HCT116 (cell line): Measurements from ENCODE around the gene CEP112. TPM values are rescaled to one million over a fixed set of nuclear protein-coding genes. Genes with fewer than 3 reads are reported as not detected.

Experiments
- ATAC-seq: fragments of 200-7000 bp; cut with Tn5 transposase; 2 replicates; pipeline ENCODE4 v1.9.1; 2020; ENCODE audit warnings: mild to moderate bottlenecking, moderate library complexity
- BruUV-seq: library from RNA; stranded (reverse); fragments of 400-500 nt; replicated peaks from 2 replicates; lab custom pipeline; 2021; lab: Mats Ljungman, UMichigan
- CTCF ChIA-PET: fragments of 300-600 bp; sonication (Branson Sonifier 250); formaldehyde crosslinking; loops from one replicate; lab custom pipeline; 2021; ENCODE audit warnings: antibody characterized with exemption; lab: Charles Lee
- POLR2A ChIA-PET: fragments of 300-600, 350-600 bp; sonication (Branson Sonifier 250); formaldehyde crosslinking; loops from one replicate; lab custom pipeline; 2021; ENCODE audit warnings: antibody characterized with exemption; lab: Charles Lee
- RAD21 ChIA-PET, 2 experiments: fragments of 300-600 bp; sonication (Branson Sonifier 250); formaldehyde crosslinking; loops; one replicate each; lab custom pipeline; 2023; ENCODE audit warnings: low total read pairs in 2 of 2; ENCODE audit not compliant: uncharacterized antibody in 2 of 2, unreplicated experiment in 2 of 2, low non-redundant PET in 1 of 2; lab: Charles Lee
- DNase-seq: peaks from one replicate; pipeline ENCODE4 v3.0.0-alpha.2; 2010; ENCODE audit warnings: low read depth, low spot score
- H2AFZ ChIP-seq: fragments of 200-600 bp; shearing (Covaris generic), sonication (generic); 2 replicates; pipeline ENCODE4 v1.6.1; 2017; ENCODE audit warnings: low read depth, mixed run types, mixed read lengths, antibody characterized with exemption, low read length; ENCODE audit not compliant: poor library complexity, severe bottlenecking
- H3K27ac ChIP-seq: 2 replicates; pipeline ENCODE4 v1.5.1; 2012; ENCODE audit warnings: low read depth, low read length
- H3K27me3 ChIP-seq: fragments of 200-600 bp; sonication (generic); 2 replicates; pipeline ENCODE4 v1.6.1; 2016; ENCODE audit warnings: mixed run types, low read length, mixed read lengths; ENCODE audit not compliant: insufficient read depth
- H3K36me3 ChIP-seq, 2 experiments: fragments of 200-500 bp in 1 of 2; fragments of 200-600 bp in 1 of 2; sonication (Bioruptor generic) in 1 of 2; sonication (generic) in 1 of 2; 2 replicates each; pipeline versions ENCODE4 v1.5.1 to v1.6.1; 2014 to 2016; ENCODE audit warnings: low read length in 2 of 2, inconsistent platforms in 1 of 2, mixed read lengths in 1 of 2, mixed run types in 1 of 2; ENCODE audit not compliant: insufficient read depth in 2 of 2, control insufficient read depth in 1 of 2
- H3K4me1 ChIP-seq, 2 experiments: fragments of 200-600 bp in 1 of 2; sonication (generic) in 1 of 2; 2 replicates each; pipeline versions ENCODE4 v1.5.1 to v1.6.1; 2012 to 2017; ENCODE audit warnings: low read length in 2 of 2, inconsistent platforms in 1 of 2, mild to moderate bottlenecking in 1 of 2, mixed read lengths in 1 of 2, mixed run types in 1 of 2, moderate library complexity in 1 of 2; ENCODE audit not compliant: insufficient read depth in 2 of 2, control insufficient read depth in 1 of 2
- H3K4me2 ChIP-seq: fragments of 200-600 bp; sonication (generic); 2 replicates; pipeline ENCODE4 v1.6.1; 2017; ENCODE audit warnings: mixed run types, low read length, mixed read lengths
- H3K4me3 ChIP-seq, 2 experiments: fragments of 200-600 bp in 1 of 2; sonication (generic) in 1 of 2; replicated peaks in 1 of 2; 2 replicates each; pipeline ENCODE4 v1.5.1; 2011 to 2016; ENCODE audit warnings: low read length in 2 of 2, control low read depth in 1 of 2, low read depth in 1 of 2, mild to moderate bottlenecking in 1 of 2, mixed read lengths in 1 of 2, mixed run types in 1 of 2
- H3K79me2 ChIP-seq: fragments of 200-600 bp; sonication (generic); 2 replicates; pipeline ENCODE4 v1.6.1; 2017; ENCODE audit warnings: mild to moderate bottlenecking, mixed run types, low read length, moderate library complexity, mixed read lengths; ENCODE audit not compliant: insufficient read depth
- H3K9ac ChIP-seq: fragments of 200-600 bp; sonication (generic); 2 replicates; pipeline ENCODE4 v1.6.1; 2016; ENCODE audit warnings: low read length, mixed read lengths
- H3K9me2 ChIP-seq: fragments of 200-600 bp; sonication (generic), shearing (Covaris generic); 2 replicates; pipeline ENCODE4 v1.6.1; 2017; ENCODE audit warnings: mixed run types, mild to moderate bottlenecking, moderate library complexity; ENCODE audit not compliant: insufficient read depth
- H3K9me3 ChIP-seq, 2 experiments: fragments of 200-500 bp in 1 of 2; fragments of 200-600 bp in 1 of 2; sonication (Bioruptor generic) in 1 of 2; sonication (generic) in 1 of 2; 2 replicates each; pipeline ENCODE4 v1.6.1; 2014 to 2017; ENCODE audit warnings: low read length in 2 of 2, mixed read lengths in 2 of 2, inconsistent platforms in 1 of 2, low read depth in 1 of 2, mild to moderate bottlenecking in 1 of 2, mixed run types in 1 of 2, moderate library complexity in 1 of 2; ENCODE audit not compliant: control insufficient read depth in 1 of 2, insufficient read depth in 1 of 2
- H4K20me1 ChIP-seq: fragments of 200-600 bp; sonication (generic), shearing (Covaris generic); 2 replicates; pipeline ENCODE4 v1.6.1; 2017; ENCODE audit warnings: mixed run types, mild to moderate bottlenecking, moderate library complexity; ENCODE audit not compliant: insufficient read depth
- CBX3 ChIP-seq: IDR thresholded peaks from 2 replicates; pipeline ENCODE4 v1.6.1; 2012; ENCODE audit warnings: low read depth
- CEBPB ChIP-seq: IDR thresholded peaks from 2 replicates; pipeline ENCODE4 v1.6.1; 2012; ENCODE audit warnings: low read depth
- EZH2phosphoT487 ChIP-seq: fragments of 200-600 bp; IDR thresholded peaks from 2 replicates; pipeline ENCODE4 v1.6.1; 2018; ENCODE audit warnings: antibody characterized with exemption, borderline replicate concordance
- FOSL1 ChIP-seq: IDR thresholded peaks from 2 replicates; pipeline ENCODE4 v1.6.1; 2012; ENCODE audit warnings: low read depth
- JUND ChIP-seq: IDR thresholded peaks from 2 replicates; pipeline ENCODE4 v1.6.1; 2012
- MAX ChIP-seq: IDR thresholded peaks from 2 replicates; pipeline ENCODE4 v1.6.1; 2012
- POLR2A ChIP-seq: IDR thresholded peaks from 2 replicates; pipeline ENCODE4 v1.7.0; 2011; ENCODE audit warnings: borderline replicate concordance; ENCODE audit not compliant: insufficient read depth, insufficient read length; ENCODE audit errors: extremely low read depth
- POLR2AphosphoS5 ChIP-seq: IDR thresholded peaks from 2 replicates; pipeline ENCODE4 v1.6.1; 2011; ENCODE audit warnings: mild to moderate bottlenecking, low read depth, low read length, moderate library complexity
- RAD21 ChIP-seq: IDR thresholded peaks from 2 replicates; pipeline ENCODE4 v1.6.1; 2012; ENCODE audit warnings: low read depth, mild to moderate bottlenecking
- REST ChIP-seq: IDR thresholded peaks from 2 replicates; pipeline ENCODE4 v1.6.1; 2012; ENCODE audit warnings: low read depth
- SIN3A ChIP-seq: IDR thresholded peaks from 2 replicates; pipeline ENCODE4 v1.6.1; 2012; ENCODE audit warnings: low read depth
- SP1 ChIP-seq: IDR thresholded peaks from 2 replicates; pipeline ENCODE4 v1.6.1; 2012; ENCODE audit warnings: low read depth
- SRF ChIP-seq: IDR thresholded peaks from 2 replicates; pipeline ENCODE4 v1.6.1; 2012; ENCODE audit warnings: low read depth
- TCF7L2 ChIP-seq: IDR thresholded peaks from 2 replicates; pipeline ENCODE4 v1.7.0; 2011; ENCODE audit warnings: borderline replicate concordance, inconsistent platforms; ENCODE audit not compliant: insufficient read depth, insufficient read length; ENCODE audit errors: extremely low read depth
- YY1 ChIP-seq: IDR thresholded peaks from 2 replicates; pipeline ENCODE4 v1.6.1; 2011; ENCODE audit warnings: low read length, low read depth, moderate library complexity, mild to moderate bottlenecking; ENCODE audit not compliant: insufficient replicate concordance; ENCODE audit errors: extremely low read depth
- ZBTB33 ChIP-seq: IDR thresholded peaks from 2 replicates; pipeline ENCODE4 v1.6.1; 2011; ENCODE audit warnings: mild to moderate bottlenecking, low read length, moderate library complexity; ENCODE audit not compliant: insufficient replicate concordance; ENCODE audit errors: extremely low read depth
- ZFX ChIP-seq: fragments of 450-650 bp; IDR thresholded peaks from 2 replicates; pipeline ENCODE4 v1.6.1; 2017
- ZNF274 ChIP-seq: fragments of 200-500 bp; sonication (Bioruptor generic); IDR thresholded peaks from 2 replicates; pipeline ENCODE4 v1.6.1; 2014; ENCODE audit warnings: mild to moderate bottlenecking, low read depth, low read length, inconsistent platforms
- intact Hi-C: fragments of 100-400 bp; cut with micrococcal nuclease; formaldehyde crosslinking; loops from 2 replicates; pipeline ENCODE4 v1.10.0; 2022
- total RNA-seq: library from RNA; stranded (reverse); gene quantifications from one replicate; pipeline ENCODE4 v1.2.1, GENCODE V29; 2021; ENCODE audit not compliant: unreplicated experiment
- TF ChIP-seq, protein P1 (sequence below): IDR thresholded peaks from 2 replicates; pipeline ENCODE4 v1.6.1; 2012
- TF ChIP-seq, protein P2 (sequence below), 3 experiments: fragments of 200-600 bp in 1 of 3; sonication (generic) in 1 of 3; IDR thresholded peaks in 2 of 3; conservative IDR thresholded peaks in 1 of 3; 2 replicates each; pipeline ENCODE4 v1.5.1; 2012 to 2017; ENCODE audit warnings: low read depth in 2 of 3, low read length in 2 of 3, antibody characterized with exemption in 1 of 3, borderline replicate concordance in 1 of 3, control low read depth in 1 of 3, mild to moderate bottlenecking in 1 of 3, mixed read lengths in 1 of 3, mixed run types in 1 of 3, moderate library complexity in 1 of 3; ENCODE audit not compliant: insufficient read depth in 1 of 3

CEP112 gene
- total RNA-seq, 1 experiment from 2014 or later: 10.9 TPM

- intact Hi-C loops: no loop called here
- H3K36me3 ChIP-seq: no peaks in the 10 kb centered on the region
- no peak for TF ChIP-seq ZNF274
- no peak for TF ChIP-seq EZH2phosphoT487
- TF ChIP-seq YY1: no peak
- no peak for TF ChIP-seq SP1
- TF ChIP-seq, protein P1, sequence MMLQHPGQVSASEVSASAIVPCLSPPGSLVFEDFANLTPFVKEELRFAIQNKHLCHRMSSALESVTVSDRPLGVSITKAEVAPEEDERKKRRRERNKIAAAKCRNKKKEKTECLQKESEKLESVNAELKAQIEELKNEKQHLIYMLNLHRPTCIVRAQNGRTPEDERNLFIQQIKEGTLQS: no peak
- TF ChIP-seq MAX: no peak
- TF ChIP-seq SRF: no peak
- TF ChIP-seq JUND: no peak
- TF ChIP-seq SIN3A: no peak
- TF ChIP-seq POLR2A: no peak
- no peak for TF ChIP-seq ZFX
- TF ChIP-seq CEBPB: no peak
- no peak for TF ChIP-seq CBX3
- TF ChIP-seq TCF7L2: no peak
- TF ChIP-seq, protein P2, sequence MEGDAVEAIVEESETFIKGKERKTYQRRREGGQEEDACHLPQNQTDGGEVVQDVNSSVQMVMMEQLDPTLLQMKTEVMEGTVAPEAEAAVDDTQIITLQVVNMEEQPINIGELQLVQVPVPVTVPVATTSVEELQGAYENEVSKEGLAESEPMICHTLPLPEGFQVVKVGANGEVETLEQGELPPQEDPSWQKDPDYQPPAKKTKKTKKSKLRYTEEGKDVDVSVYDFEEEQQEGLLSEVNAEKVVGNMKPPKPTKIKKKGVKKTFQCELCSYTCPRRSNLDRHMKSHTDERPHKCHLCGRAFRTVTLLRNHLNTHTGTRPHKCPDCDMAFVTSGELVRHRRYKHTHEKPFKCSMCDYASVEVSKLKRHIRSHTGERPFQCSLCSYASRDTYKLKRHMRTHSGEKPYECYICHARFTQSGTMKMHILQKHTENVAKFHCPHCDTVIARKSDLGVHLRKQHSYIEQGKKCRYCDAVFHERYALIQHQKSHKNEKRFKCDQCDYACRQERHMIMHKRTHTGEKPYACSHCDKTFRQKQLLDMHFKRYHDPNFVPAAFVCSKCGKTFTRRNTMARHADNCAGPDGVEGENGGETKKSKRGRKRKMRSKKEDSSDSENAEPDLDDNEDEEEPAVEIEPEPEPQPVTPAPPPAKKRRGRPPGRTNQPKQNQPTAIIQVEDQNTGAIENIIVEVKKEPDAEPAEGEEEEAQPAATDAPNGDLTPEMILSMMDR (IDR thresholded peaks at IDR 0.05 in 2 of 3, conservative IDR thresholded peaks at IDR 0.05 in 1 of 3; ENCODE audit: borderline replicate concordance in 1 of 3, insufficient read depth in 1 of 3, low read depth in 2 of 3, low read length in 2 of 3): no peak
- TF ChIP-seq RAD21: no peak
- TF ChIP-seq REST: no peak
- no peak for TF ChIP-seq ZBTB33
- TF ChIP-seq FOSL1: no peak
- TF ChIP-seq POLR2AphosphoS5: no peak
- H3K9ac ChIP-seq: no peak overlapping the region
- no peak overlapping the region for H3K4me3 ChIP-seq
- no peak overlapping the region for H3K4me2 ChIP-seq
- no peaks in the 10 kb centered on the region for H3K9me2 ChIP-seq
- H3K27me3 ChIP-seq: no peaks in the 10 kb centered on the region
- no peaks in the 10 kb centered on the region for H3K9me3 ChIP-seq
- BruUV-seq: no TSS peak
- H3K4me1 ChIP-seq: no peaks in the 10 kb centered on the region
- DNase-seq (no peak), ATAC-seq (no peak)
- ChIA-PET RAD21 (no interaction called here), POLR2A (no interaction called here), CTCF (no interaction called here)
- no peaks in the 10 kb centered on the region for H3K79me2 ChIP-seq
- no peaks in the 10 kb centered on the region for H4K20me1 ChIP-seq
- H2AFZ ChIP-seq: no peak overlapping the region
- no peak overlapping the region for H3K27ac ChIP-seq
These were observed 265.3 kb downstream of the CEP112 start for GRCh38 chr17:65926599-65926998.
